GM21825 (cell line): ENCODE data around the gene MAPK8IP2.
A peak's percentile ranks its signal among the peaks of the same experiment; 100 is the strongest.

ENCODE experiments used
- ATAC-seq: cut with Tn5 transposase; IDR thresholded peaks from one replicate; pipeline ENCODE4 v1.9.1; 2021; ENCODE audit warnings: mild to moderate bottlenecking, moderate library complexity; ENCODE audit not compliant: unreplicated experiment

Gene MAPK8IP2

DNA sequence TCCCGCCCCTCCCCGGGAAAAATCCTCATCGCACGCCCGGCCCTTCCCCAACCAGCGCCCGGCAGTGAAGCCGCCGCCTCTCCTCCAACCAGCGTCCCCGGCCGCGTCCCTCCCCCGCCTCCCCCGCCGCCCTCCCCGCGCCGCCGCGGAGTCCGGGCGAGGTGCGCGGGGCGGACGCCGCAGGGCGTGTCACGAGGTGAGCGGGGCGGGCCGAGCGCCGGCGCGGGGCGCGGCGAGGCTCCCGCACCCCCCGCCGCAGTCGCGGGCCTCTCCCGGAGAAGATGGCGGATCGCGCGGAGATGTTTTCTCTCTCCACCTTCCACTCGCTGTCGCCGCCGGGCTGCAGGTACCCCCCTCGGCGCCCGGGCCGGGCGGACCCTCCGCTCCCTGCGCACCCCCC lies at the start of gene MAPK8IP2:
Gene MAPK8IP2, plus strand, starts transcription at position 256 of the 400 bp plus-strand sequence. Its CDS starts 26 bp downstream, at position 282.
- ATAC-seq, result no peak

DNA sequence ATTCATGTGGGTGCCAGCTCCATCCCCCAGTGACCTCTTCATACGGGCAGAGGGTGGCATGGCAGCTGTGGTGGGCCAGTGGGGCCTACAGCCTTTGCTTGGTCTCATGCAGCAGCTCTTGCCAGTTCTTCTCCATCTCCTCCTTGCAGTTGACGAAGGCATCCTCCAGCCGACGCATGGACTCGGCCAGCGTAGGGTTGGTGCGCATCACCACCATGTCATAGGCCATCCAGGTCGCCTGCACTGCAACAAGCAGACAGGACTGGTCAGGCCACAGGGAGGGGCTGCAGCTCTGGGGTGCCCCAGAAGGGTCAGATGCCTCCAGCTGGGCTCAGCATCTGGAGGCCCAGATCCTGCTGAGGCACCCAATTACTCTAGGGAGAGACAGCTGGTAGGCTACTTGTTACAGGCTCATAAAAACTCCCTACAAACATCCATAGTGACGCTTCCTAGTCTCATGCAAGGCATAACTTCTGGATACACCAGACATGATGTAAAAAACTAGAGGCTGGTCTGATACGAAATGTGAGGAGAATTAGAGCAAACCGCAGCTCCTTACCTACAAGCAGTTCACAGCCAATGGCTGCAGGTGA lies 49.3 kb upstream of the MAPK8IP2 start:
- ATAC-seq, result no peak

DNA sequence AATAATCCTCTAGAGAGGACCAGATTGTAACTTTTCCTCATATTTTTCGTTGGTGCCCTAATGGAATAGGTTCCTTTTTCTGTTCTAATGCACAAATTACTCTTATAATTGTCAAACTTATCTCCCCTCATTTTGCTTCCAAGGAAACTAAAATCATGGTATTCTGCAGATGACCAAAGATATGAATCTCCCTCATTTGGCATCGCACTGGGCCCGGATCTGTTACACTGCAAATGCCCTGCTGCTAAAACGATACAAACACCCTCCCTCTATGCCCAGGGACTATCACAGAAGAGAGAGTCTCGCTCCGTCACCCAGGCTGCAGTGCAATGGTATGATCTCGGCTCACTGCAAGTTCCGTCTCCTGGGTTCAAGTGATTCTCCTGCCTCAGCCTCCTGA lies 47.3 kb upstream of the MAPK8IP2 start:
- no peak for ATAC-seq

DNA sequence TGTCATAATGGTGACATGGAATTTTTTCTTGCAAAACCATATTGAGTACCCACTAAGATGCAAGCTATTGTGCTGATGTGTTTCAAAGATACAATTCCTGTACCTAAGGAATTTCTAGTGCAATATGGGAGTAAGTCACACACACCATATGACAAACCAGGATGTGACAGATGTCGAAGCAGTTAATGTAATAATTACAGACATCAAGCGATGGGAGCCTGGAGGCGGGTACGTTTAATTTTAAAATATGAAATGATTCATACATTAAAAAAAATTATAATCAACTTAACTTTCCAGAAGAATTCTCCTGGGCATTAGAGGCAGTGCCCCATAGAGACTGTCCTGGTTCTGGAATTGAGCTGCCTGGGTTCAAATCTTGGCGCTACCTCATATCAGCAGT lies 43.9 kb upstream of the MAPK8IP2 start:
- ATAC-seq, result no peak

DNA sequence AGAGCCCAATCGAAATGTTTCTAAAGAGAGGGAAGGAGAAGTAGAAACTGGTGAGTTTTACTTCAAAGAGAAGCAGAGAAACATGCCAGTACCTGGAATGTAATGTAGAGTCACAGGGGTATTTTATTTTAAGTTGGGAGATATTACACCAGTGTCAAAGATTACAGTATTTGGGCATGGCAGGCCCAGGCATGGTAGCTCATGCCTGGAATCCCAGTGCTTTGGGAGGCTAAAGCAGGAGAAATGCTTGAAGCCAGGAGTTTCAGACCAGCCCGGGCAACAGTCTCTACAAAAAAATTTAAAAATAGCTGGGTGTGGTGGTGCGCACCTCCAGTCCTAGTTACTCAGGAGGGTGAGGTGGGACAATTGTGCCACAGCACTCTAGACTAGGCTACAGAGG lies 40.6 kb upstream of the MAPK8IP2 start:
- no peak for ATAC-seq

DNA sequence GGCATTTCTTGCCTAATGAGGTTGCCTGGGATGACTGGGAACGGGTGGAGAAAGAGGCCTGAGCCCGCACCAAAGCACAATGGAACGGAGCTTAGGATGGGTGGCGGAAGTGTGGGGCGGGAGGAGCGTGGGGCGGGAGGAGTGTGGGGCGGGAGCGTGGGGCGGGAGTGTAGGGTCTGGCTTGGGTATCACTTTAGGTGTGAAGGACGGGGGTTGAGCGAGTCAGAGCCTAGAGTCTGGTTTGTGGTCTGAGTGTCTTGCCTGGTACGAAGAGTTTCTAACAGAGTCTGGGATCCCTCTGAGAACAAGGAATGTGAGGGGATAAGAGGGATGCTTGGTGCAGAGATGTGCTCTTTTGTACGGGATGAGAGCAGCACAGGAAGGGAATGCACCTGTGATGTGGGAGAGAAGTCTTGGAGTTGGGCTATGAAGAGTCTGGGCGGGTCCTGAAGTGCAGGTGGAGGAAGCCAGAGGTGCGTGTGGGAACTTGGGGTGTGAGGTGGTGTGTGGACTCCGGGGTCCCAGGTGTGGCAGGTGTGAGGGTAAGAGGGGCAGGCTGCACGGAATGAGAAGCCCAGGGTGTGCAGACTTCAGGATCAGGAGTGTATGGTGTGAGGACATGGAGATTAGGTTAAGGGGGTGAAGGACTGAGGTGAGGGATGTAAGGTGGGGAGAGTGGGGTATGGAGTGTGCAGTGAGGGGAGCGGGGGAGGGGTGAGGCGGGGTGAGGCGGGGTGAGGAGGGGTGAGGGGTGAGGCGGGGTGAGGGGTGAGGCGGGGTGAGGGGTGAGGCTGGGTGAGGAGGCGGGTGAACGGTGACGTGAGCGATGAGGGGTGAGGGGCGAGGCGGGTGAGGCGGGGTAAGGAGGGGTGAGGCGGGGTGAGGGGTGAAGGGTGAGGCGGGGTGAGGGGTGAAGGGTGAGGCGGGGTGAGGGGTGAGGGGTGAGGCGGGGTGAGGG lies 38.9 kb upstream of the MAPK8IP2 start:
- no peak for ATAC-seq

DNA sequence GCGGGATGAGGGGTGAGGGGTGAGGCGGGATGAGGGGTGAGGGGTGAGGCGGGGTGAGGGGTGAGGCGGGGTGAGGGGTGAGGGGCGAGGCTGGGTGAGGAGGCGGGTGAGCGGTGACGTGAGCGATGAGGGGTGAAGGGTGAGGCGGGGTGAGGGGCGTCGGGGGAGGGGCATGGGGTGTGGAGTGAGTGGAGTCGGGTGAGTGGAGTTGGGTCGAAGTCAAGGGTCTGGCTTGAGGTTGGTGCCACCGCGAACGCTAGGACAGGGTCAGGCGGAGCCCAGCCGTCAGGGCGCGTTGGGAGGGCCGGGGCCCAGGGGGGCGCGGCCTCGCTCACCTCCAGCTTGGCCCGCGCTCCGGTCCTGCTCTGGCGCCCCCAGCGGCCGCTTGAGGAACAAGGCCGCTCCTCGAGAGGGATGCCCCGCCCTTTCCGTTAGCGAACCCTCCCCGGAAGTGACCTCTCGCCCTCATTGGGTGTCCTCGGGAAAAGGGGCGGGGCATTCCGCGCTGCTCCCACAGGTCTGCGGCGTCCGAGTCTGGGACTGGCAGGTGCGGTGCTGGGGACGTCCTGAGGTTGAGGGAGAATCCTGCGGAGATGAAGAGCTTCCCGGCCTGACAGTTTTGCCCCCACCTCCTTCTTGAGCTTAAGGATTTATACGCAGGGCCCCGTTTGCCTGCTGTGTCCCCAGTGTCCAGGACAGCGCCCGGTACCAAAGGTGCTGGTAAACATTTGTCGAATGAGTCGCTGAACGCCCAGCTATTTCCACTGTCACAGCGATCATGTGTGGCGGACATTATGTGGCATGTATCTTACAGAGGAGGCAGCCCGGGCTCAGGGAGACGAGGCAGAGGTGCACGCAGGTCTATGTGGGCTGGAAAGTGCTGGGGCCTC lies 37.8 kb upstream of the MAPK8IP2 start, which contains the start of gene SYCE3:
Gene SYCE3, minus strand, starts transcription at position 397 of the 890 bp plus-strand sequence. CDS start 6,514 bp downstream, outside the sequence.
- peak; percentile 90 for ATAC-seq

DNA sequence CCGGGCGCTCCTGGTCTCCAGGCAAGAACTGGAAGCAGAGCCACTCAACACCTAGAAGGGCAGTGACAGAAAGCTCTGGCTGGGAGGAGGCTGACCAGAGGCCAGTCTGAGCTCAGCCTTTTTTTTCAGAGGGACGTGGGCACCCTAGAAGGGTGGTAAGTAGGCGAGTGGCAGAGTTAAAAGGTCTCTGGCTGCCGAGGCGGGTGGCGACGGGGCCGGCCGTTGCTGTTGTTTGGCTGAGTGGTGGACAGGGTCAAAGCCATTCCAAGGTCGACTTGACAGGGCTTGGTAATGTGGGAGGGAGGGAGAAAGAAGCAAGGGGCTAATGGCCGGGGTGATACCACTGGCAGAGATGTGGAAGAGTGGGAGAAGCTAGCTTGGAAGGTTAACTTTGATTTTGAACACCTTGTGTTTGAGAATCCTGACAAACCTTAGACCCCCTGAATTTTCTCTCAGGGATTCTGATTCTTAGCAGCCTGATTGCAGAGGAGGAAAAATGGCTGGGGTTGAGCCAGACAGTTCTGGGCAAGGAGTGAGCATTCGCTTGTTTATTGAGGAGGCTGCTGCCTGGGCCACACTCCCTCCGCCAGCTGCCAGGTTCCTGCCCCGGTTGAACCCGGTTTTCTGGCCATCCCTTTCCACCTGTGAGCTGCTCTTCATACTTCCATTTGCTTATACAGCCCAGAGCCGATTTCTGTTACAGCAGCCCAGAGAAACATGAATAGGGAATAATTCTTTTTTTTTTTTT lies 37.0 kb upstream of the MAPK8IP2 start:
- no peak for ATAC-seq

DNA sequence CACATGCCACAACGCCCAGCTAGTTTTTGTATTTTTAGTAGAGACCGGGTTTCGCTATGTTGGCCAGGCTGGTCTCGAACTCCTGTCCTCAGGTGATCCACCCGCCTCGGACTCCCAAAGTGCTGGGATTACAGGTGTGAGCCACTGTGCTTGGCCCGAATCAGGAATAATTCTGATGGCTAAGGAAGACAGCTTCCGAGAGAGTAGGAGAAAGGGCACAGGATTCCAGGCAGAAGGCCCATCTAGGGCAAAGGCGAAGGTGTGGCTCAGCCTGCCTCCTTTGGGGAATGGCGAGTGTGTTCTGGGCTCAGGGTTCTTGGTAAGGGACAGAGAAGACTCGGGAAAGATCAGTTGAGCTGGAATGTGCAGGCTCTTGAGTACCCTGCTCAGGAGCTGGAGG lies 36.3 kb upstream of the MAPK8IP2 start:
- no peak for ATAC-seq

DNA sequence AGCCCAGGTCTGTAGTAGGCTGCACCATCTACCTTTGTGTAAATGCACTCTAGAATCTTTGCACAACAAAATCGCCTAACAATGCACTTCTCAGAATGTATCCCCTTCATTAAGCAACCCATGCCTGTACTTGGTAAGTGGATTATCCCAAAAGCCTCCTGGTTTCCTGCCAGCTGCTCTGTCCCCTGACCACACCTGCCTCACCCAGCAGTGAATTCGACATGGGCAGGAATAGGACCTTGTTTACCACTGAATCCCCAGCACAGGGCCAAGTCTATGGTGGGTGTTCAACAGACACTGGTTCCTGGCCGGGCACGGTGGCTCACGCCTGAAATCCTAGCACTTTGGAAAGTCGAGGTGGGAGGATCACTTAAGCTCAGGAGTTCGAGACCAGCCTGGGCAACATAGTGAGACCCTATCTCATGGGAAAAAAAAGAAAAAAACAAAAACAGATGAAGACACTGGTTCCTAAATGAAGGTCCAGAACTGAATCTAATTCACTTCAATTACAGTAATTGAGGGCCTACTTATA lies 32.8 kb upstream of the MAPK8IP2 start:
- ATAC-seq, result no peak

DNA sequence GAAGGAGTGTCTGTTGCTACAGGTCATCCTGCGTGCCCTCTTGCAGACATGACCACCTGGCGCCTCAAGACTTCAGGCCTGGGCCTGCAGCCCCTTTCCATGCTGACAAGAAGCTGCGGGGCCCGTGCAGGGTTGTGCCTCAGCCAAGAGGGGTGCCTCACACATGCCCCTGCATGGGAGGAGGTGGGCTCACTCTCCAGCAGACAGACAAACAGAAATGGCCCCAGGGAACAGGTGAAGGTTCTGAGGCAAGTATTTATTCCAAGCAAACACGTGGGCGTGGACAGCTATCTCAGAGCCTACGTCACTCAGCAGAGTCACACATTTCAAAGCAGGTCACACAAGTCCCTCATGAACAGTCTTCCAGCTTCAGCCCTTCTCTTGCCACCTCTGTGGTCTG lies 32.0 kb upstream of the MAPK8IP2 start:
- ATAC-seq, result no peak

DNA sequence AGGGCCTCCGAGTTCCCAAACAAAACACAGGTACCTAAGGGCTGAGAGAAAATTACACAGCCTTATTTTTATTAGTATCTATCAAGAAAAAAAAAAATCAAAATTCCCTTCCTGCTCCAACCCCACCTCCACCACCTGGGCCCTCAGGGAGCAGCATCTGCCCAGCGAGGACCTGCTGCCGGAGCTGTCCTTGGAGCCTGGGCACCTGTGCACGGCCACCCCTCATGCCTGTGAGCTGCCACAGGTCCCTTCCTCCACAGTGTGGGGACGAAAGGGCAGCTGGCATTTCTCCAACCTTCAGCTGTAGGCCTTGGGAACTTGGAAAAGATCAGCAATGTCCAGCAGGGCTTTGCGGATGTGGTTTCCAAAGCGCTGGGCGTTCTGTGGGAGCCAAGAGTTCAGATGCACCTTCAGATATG lies 31.5 kb upstream of the MAPK8IP2 start:
- ATAC-seq, result no peak

DNA sequence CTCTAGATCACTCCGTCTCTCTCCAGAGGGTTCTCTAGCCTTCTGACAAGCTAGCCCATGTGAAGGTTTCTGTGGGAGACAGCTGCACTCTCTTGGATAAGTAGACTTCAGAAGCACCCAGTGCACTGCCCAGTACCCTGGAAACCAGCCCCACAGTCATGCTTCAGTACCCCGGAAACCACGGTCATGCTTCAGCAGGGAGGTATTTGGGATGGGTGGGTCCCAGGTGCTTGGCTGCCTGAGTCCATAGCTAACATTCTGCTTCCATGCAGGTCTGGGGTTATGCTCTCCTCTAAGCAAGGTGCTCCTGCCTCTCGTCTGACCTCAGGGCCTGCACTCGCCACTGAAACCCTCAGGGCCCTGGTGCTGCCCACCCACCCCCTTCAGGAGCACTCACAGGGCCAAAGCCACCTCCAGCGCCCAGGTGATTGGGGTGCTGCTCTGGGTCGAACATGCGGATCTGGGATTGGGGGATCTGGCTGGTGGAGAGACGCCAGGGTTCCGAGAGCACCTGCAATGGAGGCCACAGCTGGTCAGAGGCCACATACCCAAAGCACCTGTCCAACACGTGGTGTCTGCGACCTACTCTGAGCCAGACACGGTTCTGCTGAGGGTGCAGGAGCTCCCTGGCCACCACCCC lies 30.6 kb upstream of the MAPK8IP2 start:
- ATAC-seq, result no peak

DNA sequence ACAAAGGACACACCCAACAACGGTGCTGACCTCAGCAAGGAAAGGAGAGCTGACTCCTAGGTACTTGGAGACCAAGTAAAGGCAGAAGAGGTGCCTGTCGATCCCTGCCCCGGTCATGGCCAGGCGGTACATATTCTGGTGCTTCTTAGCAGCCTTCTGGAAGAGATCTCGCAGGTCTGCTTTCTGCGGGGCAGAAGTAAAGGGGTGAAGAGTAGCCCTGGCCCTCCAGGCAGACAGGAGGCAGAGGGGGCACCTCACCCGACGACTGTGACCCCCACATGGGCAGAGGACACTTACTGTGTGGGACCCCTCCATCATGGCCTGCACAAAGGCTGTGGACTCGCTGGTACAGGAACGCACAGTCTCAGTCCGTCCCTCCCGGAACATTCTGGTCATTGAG lies 29.7 kb upstream of the MAPK8IP2 start:
- no peak for ATAC-seq

DNA sequence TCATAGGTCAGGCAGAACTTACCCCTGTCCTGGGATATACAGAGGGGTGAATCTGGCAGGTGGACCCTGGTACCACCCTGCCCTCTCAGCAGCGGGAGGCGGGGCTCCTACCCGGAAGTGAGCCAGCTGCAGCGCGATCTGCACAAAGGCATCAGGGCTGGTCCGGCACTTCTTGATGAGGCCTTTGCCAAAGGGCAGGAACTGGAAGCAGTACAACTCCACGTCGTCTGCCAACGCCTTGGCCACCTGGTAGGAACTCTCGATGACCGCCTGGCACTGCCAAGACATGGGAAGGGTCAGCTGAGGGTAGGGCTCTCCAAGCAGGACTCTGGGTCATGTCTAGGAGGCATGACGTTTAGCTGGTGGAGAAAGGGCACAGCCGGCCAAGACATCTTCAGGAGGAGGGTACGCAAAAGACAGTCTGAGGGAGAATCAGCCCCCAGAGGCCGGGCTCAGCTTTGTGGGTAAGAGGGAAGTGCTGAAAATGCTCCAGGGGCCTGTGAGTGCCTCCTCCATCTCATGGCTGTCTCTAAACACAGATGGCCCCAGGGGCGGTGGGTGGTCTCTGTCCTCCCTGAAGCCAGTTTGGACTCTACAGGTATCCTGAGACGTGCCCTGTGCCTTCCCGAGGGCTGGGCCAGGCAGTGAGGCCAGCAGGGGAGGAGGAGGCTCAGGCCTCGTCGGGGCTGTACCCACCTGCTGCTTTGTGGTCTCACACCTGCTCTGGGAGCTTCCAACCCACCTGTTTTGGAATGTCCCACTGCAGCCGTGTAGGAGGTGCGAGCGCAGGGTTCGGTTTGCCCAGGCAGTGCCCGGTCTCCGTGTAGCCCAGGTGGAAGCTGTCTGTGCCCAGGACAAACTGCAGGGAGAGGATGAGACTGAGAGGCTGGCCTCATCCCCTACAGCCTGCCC lies 29.1 kb upstream of the MAPK8IP2 start:
- no peak for ATAC-seq

DNA sequence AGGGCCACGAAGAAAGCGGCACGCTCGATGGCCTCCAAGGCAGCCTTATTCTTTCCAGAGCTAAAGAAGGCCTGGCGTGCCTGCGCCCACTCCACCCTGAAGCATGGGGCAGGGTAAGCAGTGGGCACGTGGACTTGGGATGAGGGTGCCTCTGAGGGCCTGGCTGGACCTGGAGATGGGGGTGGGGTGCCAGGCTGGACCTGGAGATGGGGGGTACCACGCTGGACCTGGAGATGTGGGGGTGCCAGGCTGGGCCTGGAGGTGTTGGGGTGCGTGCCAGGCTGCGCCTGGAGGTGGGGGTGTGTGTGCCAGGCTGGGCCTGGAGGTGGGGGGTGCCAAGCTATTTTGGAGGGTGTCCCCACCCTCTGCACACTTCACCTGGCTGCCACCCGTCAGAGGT lies 27.6 kb upstream of the MAPK8IP2 start:
- ATAC-seq, result no peak

DNA sequence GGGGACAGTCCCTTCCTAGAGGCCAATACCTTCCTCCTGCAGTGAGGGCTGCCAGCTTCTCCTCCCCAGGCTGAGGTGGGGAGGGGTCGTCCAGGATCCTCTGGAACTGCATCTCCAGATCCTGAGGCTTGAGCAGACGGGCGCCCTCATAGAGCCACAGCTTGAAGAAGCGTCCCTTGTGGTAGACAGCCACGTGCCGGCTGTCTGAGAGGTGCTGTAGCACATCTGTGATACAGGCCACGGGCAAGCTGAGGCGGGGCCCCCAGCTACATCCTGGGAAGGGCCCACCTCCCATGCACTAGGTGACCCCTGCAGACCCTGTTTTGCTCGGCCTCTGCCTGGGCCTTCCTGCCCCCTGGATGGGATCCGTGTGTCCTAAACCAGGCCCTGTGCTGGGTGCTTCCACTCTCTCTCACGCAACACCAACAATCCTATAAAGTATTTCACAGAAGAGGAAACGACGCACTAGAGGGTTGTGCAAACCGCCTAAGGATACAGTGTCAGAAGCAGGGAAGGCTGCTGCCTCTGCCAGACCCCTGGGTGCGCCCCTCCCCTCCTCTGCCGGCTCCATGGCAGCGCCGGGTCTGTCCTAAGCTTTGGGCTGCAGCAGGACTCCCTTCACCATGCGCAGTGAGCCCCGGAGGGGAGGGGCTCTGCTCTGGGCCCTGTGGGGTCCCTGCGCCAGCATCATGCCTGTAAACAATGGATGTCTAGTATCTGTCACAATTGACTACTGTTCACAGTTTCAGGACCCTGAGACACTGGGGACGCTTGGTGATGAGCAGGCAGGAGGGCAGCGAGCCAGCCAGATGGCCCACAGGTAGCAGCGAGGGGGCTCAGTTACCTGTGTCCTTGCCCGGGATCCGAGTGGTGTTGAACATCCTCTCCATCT lies 26.9 kb upstream of the MAPK8IP2 start:
- no peak for ATAC-seq

DNA sequence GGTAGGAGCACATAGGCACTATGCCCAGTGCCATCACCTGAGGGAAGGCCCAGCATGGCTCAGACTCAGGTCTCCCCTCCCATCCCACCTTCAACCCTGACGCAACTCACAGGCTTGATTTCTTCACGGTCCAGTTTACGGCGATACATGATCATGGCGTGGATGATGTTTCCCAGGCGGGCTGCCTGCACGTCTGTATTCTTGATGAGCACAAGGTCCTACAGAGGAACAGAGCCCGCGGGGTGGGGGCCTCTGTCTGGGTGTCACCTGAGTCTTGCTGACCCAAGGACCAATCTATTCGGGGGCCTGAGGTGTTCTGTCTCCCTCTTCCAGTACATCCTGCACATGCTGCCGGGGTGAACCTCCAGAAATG lies 26.2 kb upstream of the MAPK8IP2 start:
- ATAC-seq, result no peak
